WTC11 (cell line): Measurements from ENCODE around the gene WDR27. TPM values are rescaled to one million over a fixed set of nuclear protein-coding genes. Genes with fewer than 3 reads are reported as not detected.

Source experiments
- AFF4 ChIP-seq: sonication (generic); formaldehyde crosslinking; IDR thresholded peaks from 2 replicates; pipeline ENCODE4 v1.8.1; 2023; ENCODE audit warnings: mild to moderate bottlenecking, missing genetic modification reagents, borderline replicate concordance
- E2F1 ChIP-seq: sonication (generic); formaldehyde crosslinking; IDR thresholded peaks from 2 replicates; pipeline ENCODE4 v1.8.0; 2022; ENCODE audit warnings: mild to moderate bottlenecking, missing genetic modification reagents
- FOXP1 ChIP-seq: sonication (generic); formaldehyde crosslinking; IDR thresholded peaks from 2 replicates; pipeline ENCODE4 v1.8.0; 2022; ENCODE audit warnings: missing genetic modification reagents, mild to moderate bottlenecking, moderate library complexity, borderline replicate concordance
- GTF2I ChIP-seq: fragments of 250-450 bp; sonication (Bioruptor Pico); conservative IDR thresholded peaks from 2 replicates; pipeline ENCODE4 v1.4.0; 2021; ENCODE audit warnings: mild to moderate bottlenecking
- IRF1 ChIP-seq: sonication (generic); formaldehyde crosslinking; IDR thresholded peaks from 2 replicates; pipeline ENCODE4 v1.8.0; 2023; ENCODE audit warnings: missing genetic modification reagents
- NFATC4 ChIP-seq: fragments of 250-450 bp; sonication (Bioruptor Pico); IDR thresholded peaks from 2 replicates; pipeline ENCODE4 v1.9.0; 2021; ENCODE audit warnings: mild to moderate bottlenecking
- PRRX2 ChIP-seq: fragments of 250-450 bp; sonication (Bioruptor Pico); IDR thresholded peaks from 2 replicates; pipeline ENCODE4 v1.8.0; 2021; ENCODE audit warnings: mild to moderate bottlenecking
- TP53 ChIP-seq: sonication (generic); formaldehyde crosslinking; IDR thresholded peaks from 2 replicates; pipeline ENCODE4 v1.8.1; 2023; ENCODE audit warnings: mild to moderate bottlenecking, missing genetic modification reagents
- ZNF232 ChIP-seq: sonication (generic); formaldehyde crosslinking; IDR thresholded peaks from 2 replicates; pipeline ENCODE4 v1.8.0; 2022; ENCODE audit warnings: mild to moderate bottlenecking, missing genetic modification reagents
- ZNF263 ChIP-seq: sonication (generic); formaldehyde crosslinking; IDR thresholded peaks from 2 replicates; pipeline ENCODE4 v1.8.1; 2022; ENCODE audit warnings: low read depth, mild to moderate bottlenecking, moderate library complexity, missing genetic modification reagents
- ZNF396 ChIP-seq: fragments of 250-450 bp; sonication (Bioruptor Pico); IDR thresholded peaks from 2 replicates; pipeline ENCODE4 v1.8.0; 2021; ENCODE audit warnings: mild to moderate bottlenecking, moderate library complexity, borderline replicate concordance
- ZNF532 ChIP-seq: fragments of 250-450 bp; sonication (Bioruptor Pico); IDR thresholded peaks from 2 replicates; pipeline ENCODE4 v1.9.0; 2021; ENCODE audit warnings: mild to moderate bottlenecking, borderline replicate concordance
- total RNA-seq: library from RNA; stranded (reverse); gene quantifications from 3 replicates; pipeline ENCODE4 v1.2.3, GENCODE V29; 2021
- TF ChIP-seq, protein P1 (sequence below): sonication (generic); formaldehyde crosslinking; IDR thresholded peaks from 2 replicates; pipeline ENCODE4 v1.8.1; 2023; ENCODE audit warnings: mild to moderate bottlenecking, missing genetic modification reagents, moderate library complexity
- TF ChIP-seq, protein P2 (sequence below): fragments of 250-450 bp; sonication (Bioruptor Pico); IDR thresholded peaks from 2 replicates; pipeline ENCODE4 v2.1.2; 2022; ENCODE audit warnings: mild to moderate bottlenecking, moderate library complexity
- TF ChIP-seq, protein P3 (sequence below): sonication (generic); formaldehyde crosslinking; IDR thresholded peaks from 2 replicates; pipeline ENCODE4 v1.8.0; 2022; ENCODE audit warnings: mild to moderate bottlenecking, missing genetic modification reagents
- TF ChIP-seq, protein P4 (sequence below): sonication (generic); formaldehyde crosslinking; IDR thresholded peaks from 2 replicates; pipeline ENCODE4 v1.8.1; 2023; ENCODE audit warnings: mild to moderate bottlenecking, missing genetic modification reagents, moderate library complexity
- TF ChIP-seq, protein P5 (sequence below): sonication (generic); formaldehyde crosslinking; IDR thresholded peaks from 2 replicates; pipeline ENCODE4 v1.8.1; 2022; ENCODE audit warnings: missing genetic modification reagents, borderline replicate concordance

Gene WDR27
- total RNA-seq, 1 experiment from 2014 or later, result 126 TPM

DNA sequence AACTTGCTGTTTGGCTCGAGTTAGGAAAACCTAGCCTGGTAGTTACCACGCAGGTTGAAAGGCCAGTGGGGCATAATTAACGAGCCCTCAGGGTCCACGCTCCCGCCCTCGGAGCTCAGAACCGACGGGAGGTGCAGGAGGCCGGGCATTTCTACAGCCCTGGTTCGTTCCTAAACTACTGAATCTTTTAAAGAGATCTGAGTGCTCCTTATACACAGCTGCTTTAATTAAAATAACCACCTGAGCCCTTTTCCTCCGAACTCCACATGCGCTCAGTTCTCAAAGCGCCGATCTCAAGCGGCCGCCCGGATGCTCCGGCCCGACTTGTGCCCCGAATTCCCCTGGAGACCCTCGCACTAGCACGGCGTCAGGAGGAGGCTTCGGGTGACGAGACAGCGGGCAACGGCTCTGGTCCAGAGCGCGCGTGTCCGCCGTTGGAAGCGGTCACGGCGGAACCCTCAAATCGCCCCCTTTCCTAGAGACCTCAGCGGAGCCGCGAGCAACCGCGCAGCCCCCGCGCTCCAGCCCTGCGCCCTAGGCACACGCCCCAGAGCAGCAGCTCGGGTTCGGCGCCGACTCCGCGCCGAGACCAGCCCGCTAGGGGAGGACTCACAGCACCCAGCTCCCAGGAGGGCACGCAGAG lies 397 bp downstream of the WDR27 start (continued):
- TF ChIP-seq ZNF532, result no peak
- TF ChIP-seq, protein P1, sequence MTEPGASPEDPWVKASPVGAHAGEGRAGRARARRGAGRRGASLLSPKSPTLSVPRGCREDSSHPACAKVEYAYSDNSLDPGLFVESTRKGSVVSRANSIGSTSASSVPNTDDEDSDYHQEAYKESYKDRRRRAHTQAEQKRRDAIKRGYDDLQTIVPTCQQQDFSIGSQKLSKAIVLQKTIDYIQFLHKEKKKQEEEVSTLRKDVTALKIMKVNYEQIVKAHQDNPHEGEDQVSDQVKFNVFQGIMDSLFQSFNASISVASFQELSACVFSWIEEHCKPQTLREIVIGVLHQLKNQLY (CRISPR knock-in tag), result no peak
- TF ChIP-seq, protein P2, sequence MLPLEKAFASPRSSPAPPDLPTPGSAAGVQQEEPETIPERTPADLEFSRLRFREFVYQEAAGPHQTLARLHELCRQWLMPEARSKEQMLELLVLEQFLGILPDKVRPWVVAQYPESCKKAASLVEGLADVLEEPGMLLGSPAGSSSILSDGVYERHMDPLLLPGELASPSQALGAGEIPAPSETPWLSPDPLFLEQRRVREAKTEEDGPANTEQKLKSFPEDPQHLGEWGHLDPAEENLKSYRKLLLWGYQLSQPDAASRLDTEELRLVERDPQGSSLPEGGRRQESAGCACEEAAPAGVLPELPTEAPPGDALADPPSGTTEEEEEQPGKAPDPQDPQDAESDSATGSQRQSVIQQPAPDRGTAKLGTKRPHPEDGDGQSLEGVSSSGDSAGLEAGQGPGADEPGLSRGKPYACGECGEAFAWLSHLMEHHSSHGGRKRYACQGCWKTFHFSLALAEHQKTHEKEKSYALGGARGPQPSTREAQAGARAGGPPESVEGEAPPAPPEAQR (CRISPR knock-in tag), result no peak
- TF ChIP-seq ZNF232, result 0 out of 2 replicates have a peak, but pooled peaks have one; percentile 86
- no peak for TF ChIP-seq GTF2I
- TF ChIP-seq E2F1, result no peak
- TF ChIP-seq AFF4 (CRISPR knock-in tag), result no peak
- no peak for TF ChIP-seq NFATC4
- no peak; the same call in 1 of the 2 replicates for TF ChIP-seq TP53 (CRISPR knock-in tag)
- TF ChIP-seq IRF1, result 0 out of 2 replicates have a peak, but pooled peaks have one; percentile 4
- TF ChIP-seq, protein P3, sequence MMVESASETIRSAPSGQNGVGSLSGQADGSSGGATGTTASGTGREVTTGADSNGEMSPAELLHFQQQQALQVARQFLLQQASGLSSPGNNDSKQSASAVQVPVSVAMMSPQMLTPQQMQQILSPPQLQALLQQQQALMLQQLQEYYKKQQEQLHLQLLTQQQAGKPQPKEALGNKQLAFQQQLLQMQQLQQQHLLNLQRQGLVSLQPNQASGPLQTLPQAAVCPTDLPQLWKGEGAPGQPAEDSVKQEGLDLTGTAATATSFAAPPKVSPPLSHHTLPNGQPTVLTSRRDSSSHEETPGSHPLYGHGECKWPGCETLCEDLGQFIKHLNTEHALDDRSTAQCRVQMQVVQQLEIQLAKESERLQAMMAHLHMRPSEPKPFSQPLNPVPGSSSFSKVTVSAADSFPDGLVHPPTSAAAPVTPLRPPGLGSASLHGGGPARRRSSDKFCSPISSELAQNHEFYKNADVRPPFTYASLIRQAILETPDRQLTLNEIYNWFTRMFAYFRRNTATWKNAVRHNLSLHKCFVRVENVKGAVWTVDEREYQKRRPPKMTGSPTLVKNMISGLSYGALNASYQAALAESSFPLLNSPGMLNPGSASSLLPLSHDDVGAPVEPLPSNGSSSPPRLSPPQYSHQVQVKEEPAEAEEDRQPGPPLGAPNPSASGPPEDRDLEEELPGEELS, result no peak; the same call in 1 of the 2 replicates
- TF ChIP-seq, protein P4, sequence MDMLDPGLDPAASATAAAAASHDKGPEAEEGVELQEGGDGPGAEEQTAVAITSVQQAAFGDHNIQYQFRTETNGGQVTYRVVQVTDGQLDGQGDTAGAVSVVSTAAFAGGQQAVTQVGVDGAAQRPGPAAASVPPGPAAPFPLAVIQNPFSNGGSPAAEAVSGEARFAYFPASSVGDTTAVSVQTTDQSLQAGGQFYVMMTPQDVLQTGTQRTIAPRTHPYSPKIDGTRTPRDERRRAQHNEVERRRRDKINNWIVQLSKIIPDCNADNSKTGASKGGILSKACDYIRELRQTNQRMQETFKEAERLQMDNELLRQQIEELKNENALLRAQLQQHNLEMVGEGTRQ (CRISPR knock-in tag), result no peak
- TF ChIP-seq ZNF396, result no peak
- TF ChIP-seq, protein P5, sequence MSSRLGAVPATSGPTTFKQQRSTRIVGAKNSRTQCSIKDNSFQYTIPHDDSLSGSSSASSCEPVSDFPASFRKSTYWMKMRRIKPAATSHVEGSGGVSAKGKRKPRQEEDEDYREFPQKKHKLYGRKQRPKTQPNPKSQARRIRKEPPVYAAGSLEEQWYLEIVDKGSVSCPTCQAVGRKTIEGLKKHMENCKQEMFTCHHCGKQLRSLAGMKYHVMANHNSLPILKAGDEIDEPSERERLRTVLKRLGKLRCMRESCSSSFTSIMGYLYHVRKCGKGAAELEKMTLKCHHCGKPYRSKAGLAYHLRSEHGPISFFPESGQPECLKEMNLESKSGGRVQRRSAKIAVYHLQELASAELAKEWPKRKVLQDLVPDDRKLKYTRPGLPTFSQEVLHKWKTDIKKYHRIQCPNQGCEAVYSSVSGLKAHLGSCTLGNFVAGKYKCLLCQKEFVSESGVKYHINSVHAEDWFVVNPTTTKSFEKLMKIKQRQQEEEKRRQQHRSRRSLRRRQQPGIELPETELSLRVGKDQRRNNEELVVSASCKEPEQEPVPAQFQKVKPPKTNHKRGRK, result no peak
- TF ChIP-seq FOXP1 (CRISPR knock-in tag), result peak; percentile 4; the same call in 1 of the 2 replicates
- no peak for TF ChIP-seq PRRX2 (CRISPR knock-in tag)
- no peak for TF ChIP-seq ZNF263 (CRISPR knock-in tag)
